ENCODE results near the gene SEMA5A.

The SEMA5A gene

GRCh38 chr5:9473624-9474023, 72.3 kb downstream of the SEMA5A start:
- no peak for DNase-seq

- DNase-seq, result no peak
Measured at GRCh38 chr5:9470410-9470809, 75.5 kb downstream of the SEMA5A start.

DNA sequence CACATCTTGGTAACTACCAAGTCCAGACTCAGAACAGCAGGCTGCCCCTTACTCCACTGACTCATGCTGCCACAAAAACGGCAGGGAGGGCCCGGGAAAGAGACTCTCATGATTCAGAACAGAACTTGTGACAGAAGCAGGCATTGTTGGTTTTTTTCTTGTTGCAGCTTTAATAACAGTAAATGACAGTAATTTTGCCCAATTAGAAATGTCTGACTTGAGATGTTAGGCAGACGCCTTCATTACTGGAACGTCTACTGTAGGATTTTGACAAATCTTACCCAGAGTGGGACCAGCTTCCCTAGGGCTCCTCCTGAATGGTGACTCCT, 77.9 kb downstream of the SEMA5A start:
- no peak for DNase-seq

GRCh38 chr5:9467199-9468059, 78.4 kb downstream of the SEMA5A start:
- no peak for DNase-seq

GRCh38 chr5:9466697-9467096, 79.2 kb downstream of the SEMA5A start:
- DNase-seq, result no peak

DNA sequence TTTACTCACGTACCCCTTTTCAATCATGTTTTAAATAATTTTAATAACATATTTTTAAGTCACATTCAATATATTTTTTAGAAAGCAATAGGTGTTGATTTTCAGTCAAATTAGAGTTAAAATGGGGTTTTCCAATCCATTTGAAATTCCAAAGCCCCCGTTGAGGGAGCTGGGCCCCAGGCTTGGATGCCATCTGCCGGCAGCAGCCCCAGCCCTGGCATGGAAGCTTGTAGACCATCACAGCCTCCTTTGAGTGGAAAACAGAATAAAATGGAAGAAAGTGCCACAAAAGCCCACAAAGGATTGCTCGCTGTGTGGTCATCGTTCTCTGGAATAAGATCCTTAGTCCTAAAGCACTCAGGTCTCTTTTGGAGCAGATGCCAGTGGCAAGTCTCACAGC, 81.4 kb downstream of the SEMA5A start:
- no peak for DNase-seq

- no peak for DNase-seq
Measured at GRCh38 chr5:9462109-9462508, 83.8 kb downstream of the SEMA5A start.

- DNase-seq, result no peak
Measured at GRCh38 chr5:9460885-9461645, 84.8 kb downstream of the SEMA5A start.

- DNase-seq, result no peak
Measured at GRCh38 chr5:9456435-9457042, 89.3 kb downstream of the SEMA5A start.

GRCh38 chr5:9455826-9456434, 89.9 kb downstream of the SEMA5A start:
- no peak for DNase-seq

- no peak for DNase-seq
Measured at GRCh38 chr5:9454491-9454890, 91.4 kb downstream of the SEMA5A start.

DNA sequence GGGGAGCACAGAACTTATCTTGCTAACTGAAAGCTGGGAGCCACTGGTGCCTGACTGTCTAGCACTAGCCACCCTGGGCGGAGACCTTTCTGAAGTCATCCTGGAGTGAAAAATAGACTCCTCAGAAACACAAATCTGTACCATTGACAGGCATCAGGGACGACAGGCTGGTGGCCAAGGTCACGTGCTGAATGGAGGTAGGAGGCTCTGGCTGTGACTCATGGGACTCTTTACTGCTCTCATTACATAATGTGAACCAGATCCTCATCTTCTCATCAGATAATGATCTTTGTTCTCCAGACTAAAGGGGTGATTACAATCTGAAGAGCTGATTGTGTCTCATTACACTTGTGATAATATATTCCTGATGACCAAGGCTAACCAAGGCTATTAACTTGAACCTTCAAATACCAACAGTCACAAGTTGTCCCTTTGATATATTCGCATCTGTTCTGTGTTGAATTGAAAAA, 91.8 kb downstream of the SEMA5A start:
- DNase-seq, result no peak

DNA sequence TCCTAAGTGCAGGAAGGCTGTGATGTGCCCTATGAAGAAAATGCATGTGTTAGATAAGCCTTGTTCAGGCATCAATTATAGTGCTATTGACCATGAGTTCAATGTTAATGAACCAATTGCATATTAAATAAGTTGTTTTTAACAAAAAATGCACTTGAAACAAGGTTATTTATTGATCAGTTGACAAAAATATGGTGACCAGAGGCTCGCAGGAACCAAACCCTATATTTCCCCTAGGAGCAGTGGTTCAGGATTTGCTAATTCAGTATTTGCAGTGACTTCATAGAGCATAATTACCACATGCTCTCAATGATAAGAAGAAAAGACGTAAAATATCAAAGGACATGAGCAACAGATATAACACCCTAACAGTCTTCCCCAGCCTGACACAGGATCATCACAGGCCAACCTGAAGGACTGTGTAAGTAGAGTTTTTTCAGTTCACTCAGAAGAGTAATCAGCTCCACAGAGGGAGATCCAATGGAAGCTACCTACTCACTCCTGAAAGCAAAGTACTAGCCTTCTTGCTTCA, 92.3 kb downstream of the SEMA5A start:
- DNase-seq, result no peak

DNA sequence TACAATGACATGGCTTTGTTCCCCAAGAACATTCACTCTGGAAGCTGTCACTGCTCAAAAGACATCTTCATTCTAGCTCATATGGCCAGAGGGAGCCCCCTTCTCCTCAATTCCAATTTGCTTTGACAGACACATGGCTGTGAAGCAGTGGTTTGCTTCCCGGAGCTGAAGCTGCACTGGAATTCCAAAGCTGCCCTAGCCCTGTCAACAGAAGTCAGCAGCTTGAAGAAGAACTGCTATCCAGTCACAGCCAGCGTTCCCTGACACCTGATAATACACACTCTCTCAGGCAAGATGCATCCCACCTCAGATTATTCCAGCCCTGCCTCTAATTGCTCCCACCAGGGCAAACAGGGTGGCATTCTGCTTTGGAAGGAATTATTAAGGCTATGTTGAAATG, 93.7 kb downstream of the SEMA5A start:
- DNase-seq, result no peak

DNA sequence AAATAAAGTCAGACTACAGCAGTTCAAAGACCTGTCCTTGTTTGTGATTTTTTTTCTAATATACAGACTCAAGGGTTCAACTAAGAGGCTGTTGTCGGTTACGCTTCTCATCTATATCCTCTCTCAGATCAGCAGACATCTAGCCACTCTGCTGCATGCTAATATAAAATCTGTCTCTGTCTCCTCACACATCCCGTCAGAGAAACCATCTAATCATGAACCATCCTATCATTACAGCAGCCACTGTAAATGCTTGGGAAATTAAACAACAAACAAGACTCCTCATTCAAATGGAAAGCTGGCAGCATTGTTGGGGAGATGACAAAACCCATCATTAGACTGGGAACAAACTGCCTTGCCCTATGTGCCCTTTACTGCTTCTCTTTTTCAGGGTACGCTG, 94.8 kb downstream of the SEMA5A start:
- DNase-seq, result no peak

- no peak for DNase-seq
Measured at GRCh38 chr5:9447691-9448090, 98.2 kb downstream of the SEMA5A start.

GRCh38 chr5:9445826-9446388, 100.0 kb downstream of the SEMA5A start:
- DNase-seq, result no peak

- DNase-seq, result no peak
Measured at GRCh38 chr5:9444346-9444745, 101.5 kb downstream of the SEMA5A start.

- DNase-seq, result no peak
Measured at GRCh38 chr5:9441610-9442009, 104.3 kb downstream of the SEMA5A start.

GRCh38 chr5:9440517-9440916, 105.4 kb downstream of the SEMA5A start:
- DNase-seq, result no peak

- DNase-seq, result no peak
Measured at GRCh38 chr5:9439531-9440292, 106.2 kb downstream of the SEMA5A start.

Data from stimulated activated CD4-positive, alpha-beta T cell treated with anti-CD3 and anti-CD28 coated beads, Interleukin-2, amount 100 ng/mL, for 24 hours (primary cell).